GM03348 (cell line): ENCODE data around the gene SLC25A42.
"Not testable (repeated sequence)": the region's sequence is repeated elsewhere in the genome, so short reads cannot be mapped to it uniquely, and the experiment has no call there.

ENCODE experiments used
- DNase-seq: peaks from one replicate; pipeline ENCODE4 v3.0.0; 2012; ENCODE audit warnings: low spot score

SLC25A42 gene

GRCh38 chr19:19068659-19069654 is 5.2 kb downstream of the SLC25A42 start:
- no peak for DNase-seq

- no peak for DNase-seq
These were observed 8.1 kb downstream of the SLC25A42 start for GRCh38 chr19:19071897-19072296.

GRCh38 chr19:19074196-19074882 is 10.5 kb downstream of the SLC25A42 start:
- DNase-seq, result no peak

- no peak for DNase-seq
These were observed 11.3 kb downstream of the SLC25A42 start for GRCh38 chr19:19075126-19075525.

GRCh38 chr19:19076476-19076875 is 12.7 kb downstream of the SLC25A42 start:
- DNase-seq, result no peak

GRCh38 chr19:19077103-19077502 is 13.3 kb downstream of the SLC25A42 start:
- DNase-seq, result no peak

- DNase-seq, result no peak
These were observed 15.0 kb downstream of the SLC25A42 start for GRCh38 chr19:19078801-19079200.

GRCh38 chr19:19079571-19079970 is 15.8 kb downstream of the SLC25A42 start:
- DNase-seq, result no peak

- DNase-seq, result no peak
These were observed 17.9 kb downstream of the SLC25A42 start for GRCh38 chr19:19081642-19082151.

GRCh38 chr19:19083413-19084178 is 19.8 kb downstream of the SLC25A42 start:
- no peak for DNase-seq

- no peak for DNase-seq
These were observed 23.9 kb downstream of the SLC25A42 start for GRCh38 chr19:19087676-19088075.

- DNase-seq, result no peak
These were observed 30.7 kb downstream of the SLC25A42 start for GRCh38 chr19:19094513-19094912.

- no peak for DNase-seq
These were observed 31.9 kb downstream of the SLC25A42 start for GRCh38 chr19:19095691-19096090.

GRCh38 chr19:19096641-19097627 is 33.1 kb downstream of the SLC25A42 start:
- DNase-seq, result no peak

- no peak for DNase-seq
These were observed 34.4 kb downstream of the SLC25A42 start for GRCh38 chr19:19098084-19098702.

GRCh38 chr19:19098703-19099632 is 35.2 kb downstream of the SLC25A42 start:
- DNase-seq, result no peak

- no peak for DNase-seq
These were observed 37.7 kb downstream of the SLC25A42 start for GRCh38 chr19:19101540-19101939.

- not testable (repeated sequence) for DNase-seq
These were observed 38.8 kb downstream of the SLC25A42 start for GRCh38 chr19:19102566-19102965.

GRCh38 chr19:19103167-19103566 is 39.4 kb downstream of the SLC25A42 start:
- DNase-seq, result no peak
